HG03342 (cell line): Measurements from ENCODE around the gene SHTN1.

ENCODE experiments used
- ATAC-seq: cut with Tn5 transposase; IDR thresholded peaks from one replicate; pipeline ENCODE4 v1.9.1; 2021; ENCODE audit warnings: mild to moderate bottlenecking, moderate library complexity; ENCODE audit not compliant: unreplicated experiment

Gene SHTN1

DNA sequence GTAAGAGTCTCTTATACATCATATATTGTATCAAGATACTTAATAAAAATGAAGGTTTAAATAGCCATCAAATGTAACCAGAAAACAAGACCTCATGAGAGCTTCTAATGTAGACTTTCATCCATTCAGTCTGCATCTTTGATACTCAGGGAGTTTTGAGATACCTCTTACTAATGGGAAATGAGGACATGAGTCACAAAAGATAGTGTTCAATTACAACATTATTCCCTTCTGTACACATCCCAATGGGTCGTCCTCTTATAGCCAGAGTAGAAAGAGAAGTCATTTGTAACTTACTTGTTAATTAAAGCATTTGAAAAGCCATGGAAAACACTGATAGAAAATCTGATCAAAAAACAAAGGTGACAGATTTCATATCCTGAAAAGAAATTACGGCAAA is 19.4 kb downstream of the SHTN1 start:
- no peak for ATAC-seq

DNA sequence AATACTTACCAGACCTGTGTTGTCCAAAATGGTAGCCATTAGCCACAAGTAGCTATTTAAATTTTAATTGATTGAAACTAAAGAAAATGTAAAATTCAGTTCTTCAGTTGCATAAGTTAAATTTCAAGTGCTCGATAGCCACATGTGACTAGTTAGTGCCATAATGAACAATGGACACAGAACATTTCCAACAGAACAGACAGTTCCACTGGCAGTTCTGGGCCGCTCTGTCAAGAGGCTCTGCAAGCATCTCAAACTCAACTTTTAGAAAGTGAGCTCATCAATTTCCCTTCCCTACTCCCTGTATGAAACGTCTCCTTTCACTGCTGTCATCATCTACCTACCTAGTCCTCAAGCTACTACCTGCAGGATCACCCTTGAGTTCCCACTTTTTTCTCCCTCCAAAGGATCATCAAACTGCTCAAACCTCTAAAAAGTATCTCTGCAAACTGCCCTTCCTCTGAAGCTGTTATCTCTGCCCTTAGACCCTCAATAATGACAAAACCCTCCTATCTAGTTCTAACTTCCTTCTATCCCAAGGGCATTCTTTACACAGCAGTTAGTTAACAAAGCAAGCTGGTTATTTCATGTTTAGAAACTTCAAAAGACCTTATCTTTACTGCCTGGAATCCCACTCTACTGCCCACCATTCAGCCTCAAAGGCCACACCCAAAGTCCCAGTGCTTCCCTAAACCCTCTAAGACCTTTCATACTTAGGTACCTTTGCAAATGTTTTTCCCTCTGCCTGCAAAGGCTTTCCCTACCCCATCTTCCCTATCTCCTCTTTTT is 20.6 kb downstream of the SHTN1 start:
- ATAC-seq, result no peak

DNA sequence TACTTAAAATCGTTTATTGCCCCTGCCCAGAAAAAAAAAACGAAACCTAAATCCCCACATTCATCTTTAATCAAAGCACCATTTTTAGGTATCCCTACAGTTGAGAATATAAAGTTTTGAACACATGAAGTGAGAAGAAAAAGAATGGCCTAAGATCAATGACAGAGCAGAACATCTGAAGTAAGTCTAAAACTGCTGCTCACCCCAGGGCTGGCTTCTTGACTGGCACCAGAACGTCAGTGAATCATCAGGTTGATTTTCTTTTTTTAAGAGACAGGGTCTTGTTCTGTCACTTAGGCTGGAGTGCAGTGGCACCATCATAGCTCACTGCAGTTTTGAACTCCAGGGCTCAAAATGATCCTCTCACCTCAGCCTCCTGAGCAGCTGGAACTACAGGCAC is 24.9 kb downstream of the SHTN1 start:
- ATAC-seq, result no peak

DNA sequence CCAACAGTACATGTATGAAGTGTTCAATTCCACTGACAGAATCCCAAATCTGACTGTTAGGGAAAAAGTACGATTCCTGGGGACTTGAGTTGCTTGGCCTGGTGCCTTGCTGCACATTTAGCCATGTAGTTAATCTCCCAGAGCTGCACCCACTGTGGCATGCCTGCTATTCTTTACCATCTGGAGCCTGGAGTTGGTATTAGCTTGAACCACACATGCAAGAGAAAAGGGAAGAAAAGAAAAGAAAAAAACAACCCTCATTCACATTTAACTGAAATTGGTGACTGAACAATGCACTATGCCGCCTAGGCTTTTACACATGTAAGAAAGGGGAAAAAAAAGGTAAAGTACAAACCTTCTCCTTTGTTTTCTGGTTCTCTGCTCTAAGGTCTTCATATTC is 26.1 kb downstream of the SHTN1 start:
- ATAC-seq, result no peak

DNA sequence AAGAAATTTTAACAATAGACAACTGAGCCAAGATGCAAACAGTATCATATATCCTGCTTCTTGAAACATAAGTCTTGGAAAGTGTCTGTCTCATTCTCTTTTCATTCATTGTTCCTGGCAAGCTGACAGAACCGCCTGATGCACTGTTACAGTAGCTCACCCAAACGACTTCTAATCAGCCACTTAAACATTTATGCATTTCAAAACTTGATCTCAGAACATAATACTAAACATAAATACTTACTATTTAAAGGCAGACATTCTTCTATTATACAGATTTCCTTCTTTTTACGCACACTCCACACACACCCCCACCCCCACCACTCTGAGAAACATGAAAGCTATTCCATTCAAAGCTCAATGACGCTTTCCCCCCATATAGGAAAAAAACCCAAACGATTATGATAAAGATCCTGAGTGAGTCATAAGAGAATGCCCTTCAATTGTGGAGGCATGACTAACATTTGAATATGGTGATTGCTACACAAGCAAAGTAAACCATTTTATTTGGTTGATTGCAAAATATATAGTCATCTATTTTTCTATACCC is 30.5 kb downstream of the SHTN1 start:
- ATAC-seq, result no peak

DNA sequence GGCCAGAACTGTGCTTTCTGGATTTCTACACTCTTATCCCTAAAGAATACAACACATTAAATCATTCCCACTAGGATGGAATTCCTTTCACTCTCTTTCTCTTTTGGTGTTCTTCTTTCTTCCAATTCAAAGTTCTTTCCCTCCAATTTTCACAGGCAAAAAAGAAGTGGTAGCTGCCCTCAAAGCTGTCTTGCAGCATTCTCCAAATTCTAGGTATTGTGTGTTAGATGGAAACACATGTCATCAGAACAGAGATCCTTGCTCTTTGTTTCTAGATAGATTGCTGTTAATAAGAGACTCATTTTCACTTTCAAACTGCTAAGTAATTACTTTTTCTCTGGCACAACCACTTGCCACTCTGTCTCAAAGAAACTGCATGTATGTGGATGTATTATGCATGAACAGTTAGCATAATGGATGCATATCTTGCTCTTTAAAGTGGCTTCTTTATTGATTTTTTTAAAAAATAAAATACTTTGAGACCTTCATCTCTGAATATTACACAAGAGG is 31.0 kb downstream of the SHTN1 start:
- ATAC-seq, result no peak

DNA sequence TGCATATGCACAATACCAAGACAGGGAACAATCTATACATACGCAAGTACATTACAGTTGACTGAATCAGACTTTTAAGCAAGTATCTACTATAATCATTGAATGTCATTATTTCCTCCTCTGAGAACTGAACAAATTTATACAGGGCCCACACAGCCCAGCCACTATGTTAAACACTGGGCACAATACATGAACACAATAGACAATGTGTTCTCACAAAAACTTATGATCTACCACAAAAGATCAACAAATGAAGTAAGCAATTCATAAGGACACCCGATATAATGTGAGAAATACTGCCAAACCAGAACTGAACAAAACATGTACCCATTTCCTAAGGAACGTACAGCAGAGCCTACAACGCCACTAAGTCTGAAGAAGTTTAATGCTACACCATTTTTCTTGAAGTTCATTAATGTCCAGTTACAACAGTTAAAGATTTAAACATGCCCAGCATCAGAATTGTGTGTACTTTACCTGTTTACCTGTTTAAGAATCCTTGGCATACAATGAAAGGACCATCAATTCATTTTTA is 31.5 kb downstream of the SHTN1 start:
- ATAC-seq, result no peak

DNA sequence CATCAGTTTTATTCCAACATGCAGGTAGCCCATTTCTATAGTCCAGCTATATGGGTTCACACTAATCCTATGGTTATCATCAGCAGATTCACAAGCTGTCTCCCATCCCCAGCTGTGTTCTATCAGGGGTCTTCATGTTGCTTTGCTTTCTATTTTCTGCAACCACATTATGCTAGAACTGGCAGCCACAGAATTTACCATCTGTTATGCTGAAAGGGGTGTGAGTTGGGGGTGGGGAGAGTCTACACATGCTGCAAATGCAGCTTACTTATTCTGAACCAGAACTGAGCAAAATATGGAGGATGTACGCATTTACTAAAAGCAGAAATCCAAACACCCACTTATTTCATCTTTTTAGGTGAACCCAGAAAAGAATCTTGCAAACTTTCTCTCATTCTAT is 32.9 kb downstream of the SHTN1 start:
- ATAC-seq, result no peak

DNA sequence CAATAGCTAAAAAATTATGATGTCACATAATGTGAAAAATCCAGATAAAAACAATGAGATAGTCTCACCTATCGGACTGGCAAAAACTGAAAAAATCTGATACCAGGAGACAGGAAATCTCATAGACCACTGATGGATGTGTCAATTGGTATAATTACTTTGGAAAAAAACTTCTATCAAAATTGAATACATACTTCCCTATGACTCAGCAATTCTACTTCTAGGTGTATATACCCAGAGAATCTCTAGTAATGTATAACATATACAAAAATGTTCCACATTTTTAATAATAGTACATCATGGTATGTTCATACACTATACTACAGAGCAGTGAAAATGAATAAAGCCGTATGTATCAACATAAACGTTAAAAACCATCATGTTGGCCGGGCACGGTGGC is 34.9 kb downstream of the SHTN1 start:
- no peak for ATAC-seq

DNA sequence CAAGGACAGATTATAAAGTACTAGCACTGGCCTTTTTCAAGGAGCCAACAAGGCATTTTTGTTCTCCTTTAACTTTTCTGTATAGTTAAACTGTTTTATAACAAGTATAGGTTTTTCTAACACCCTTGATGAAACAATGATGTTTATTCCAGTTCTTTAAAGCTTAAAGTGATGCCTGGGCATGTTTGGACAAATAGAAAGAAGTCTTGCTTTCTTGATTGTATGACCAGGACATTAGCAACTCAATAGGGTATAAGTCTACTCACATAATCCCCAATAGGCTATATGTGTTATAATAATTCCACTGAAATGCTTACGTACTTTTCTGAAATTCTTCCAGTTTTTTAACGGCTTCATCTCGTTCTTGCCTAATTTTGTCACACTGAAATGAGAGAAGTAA is 36.7 kb downstream of the SHTN1 start:
- ATAC-seq, result no peak

DNA sequence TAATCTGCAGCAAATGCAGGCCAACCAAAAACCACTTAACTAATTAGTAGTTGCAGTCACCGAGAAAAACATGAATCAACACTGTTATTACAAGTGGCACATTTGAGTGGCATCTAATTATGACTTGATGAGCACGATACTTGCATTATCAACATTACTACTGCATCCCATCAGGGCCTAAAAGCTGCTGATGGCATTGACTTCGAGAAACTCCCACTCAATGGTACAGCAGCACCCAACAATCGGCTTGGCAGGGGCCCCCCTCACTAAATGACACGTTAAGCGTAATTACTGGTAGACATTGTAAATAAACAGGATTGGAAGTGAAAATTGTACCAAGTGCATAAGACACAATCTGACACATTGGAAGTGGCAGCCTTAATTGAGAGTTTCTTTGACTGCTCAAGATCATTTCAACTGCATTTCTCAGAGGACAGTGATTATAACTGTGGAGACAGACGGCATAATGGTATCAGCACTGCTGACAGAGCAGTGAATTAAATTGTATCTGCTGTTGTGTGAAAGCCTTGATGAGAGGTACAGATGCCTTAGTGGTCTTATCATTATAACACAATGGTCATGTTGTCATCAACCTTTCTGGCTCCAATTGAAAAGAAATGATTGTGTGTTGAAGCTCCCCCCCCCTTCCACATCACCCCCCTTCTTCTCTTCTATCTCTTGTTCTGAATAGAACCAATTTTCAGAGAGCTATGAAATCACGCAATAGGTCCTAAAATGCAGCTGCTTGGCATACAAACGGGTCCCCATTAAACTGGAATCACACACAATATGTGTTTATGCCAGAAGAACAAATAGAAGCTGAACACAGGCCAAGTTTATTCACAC is 43.4 kb downstream of the SHTN1 start:
- ATAC-seq, result no peak

DNA sequence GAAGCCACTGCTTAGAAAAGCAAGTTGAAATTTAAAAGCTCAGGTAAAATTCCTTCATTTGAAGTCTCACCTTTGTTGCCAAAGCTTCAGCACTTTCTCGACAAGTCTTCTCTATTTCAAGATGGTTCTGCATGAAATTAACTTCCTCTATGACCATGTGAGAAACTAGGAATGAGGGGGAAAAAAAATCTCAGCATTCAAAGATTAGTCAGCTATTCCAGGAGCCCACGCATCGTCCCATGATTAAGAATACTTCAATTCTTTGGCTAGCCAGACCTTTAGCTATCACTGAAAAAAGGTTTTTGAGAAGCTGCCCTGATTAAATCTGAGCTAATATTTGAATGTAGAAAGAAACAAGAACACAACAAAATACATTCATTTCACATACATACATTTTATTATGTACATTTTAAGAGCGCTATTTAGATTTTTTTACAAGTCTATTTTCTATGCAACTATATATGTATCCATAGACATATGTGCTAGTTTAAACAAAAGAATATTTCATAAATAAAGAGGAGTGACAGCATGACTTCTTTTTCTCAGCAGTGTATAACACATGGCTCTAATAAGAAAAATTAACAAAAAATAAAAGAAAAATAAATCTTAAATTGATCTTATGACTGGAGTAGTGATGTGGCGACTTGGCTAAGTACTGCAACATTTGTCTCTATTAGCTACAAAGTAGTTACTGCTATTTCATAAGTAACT is 44.8 kb downstream of the SHTN1 start:
- no peak for ATAC-seq

DNA sequence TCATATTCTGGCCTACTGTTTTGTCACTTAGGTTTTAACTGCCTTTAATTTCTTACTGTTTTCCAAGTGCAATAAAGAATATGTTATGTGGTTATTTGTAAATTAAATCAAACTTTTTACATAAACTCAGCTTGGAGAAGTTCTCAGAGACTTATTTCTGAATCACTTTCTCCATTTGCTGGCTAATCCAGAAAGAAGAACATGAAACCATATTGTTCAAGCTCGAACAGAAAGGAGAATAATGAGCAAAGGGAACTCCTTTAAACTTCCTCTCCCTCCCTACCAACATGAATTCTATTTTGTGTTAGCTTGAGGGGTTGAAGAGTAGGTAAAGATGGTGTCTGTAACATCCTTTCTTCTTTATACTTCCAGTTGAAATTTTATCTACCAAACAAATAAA is 52.3 kb downstream of the SHTN1 start:
- no peak for ATAC-seq

DNA sequence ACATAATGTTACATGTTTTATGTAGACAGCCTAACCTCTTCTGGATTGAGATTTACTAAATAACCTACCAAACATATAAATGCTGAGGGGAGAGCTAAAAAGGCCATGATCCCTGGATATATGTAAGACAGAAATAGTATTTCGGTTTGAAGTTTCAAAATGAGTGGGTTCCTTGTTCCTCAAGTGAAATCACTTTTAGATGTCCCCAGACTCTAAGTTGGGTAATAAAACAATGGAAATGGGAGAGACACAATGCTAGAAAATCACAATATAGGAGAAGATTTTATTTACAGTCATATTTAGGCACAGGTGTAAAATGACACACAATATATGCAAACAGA is 56.5 kb downstream of the SHTN1 start:
- ATAC-seq, result no peak

DNA sequence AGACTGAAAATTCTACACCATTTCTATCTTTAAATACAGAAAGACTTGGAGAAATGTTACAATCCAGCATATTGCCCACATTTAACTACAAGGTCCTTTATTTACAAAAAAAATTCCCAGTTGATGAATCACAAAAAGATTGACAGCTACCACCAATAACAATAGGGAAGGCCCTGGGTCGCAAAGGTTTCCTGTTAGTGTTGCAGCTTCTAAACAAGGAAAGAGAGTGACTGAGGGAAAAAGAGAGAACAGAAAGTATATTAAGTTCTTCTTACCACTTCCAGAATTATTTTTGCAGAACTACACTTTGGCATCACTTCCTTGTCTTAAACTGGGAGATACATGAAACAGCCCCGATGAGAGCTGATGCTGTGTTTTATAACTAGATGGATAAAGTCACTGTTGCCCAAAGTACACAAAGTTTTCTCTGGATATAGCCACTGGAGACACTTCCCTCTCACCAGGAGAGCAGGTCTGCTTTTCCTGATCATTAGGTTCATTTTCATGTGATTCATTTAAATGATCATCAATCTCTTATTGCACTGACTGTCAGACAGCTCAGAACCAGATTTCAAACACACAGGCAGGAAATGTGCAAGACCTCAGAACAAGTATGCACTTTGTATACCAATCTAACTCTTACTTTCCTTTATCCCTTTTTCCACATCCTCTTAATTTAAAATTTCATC is 57.0 kb downstream of the SHTN1 start:
- ATAC-seq, result no peak

DNA sequence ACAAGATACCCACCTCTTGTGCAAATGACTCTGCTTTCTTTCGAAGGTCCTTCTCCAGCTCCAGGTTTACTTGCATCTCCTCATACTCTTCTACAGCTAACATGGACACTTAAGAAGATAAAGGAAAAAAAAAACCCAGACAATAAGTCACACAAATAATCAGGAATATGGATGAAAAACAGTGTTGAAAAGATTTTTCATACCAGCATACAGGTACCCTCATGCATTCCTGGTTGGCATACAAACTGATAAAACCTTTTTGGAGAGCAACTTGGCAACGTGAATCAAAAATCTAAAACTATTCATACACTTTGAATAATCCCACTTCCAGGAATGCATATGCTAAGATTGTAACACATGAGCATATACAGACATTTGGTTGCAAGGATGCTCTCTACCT is 60.1 kb downstream of the SHTN1 start:
- ATAC-seq, result no peak

DNA sequence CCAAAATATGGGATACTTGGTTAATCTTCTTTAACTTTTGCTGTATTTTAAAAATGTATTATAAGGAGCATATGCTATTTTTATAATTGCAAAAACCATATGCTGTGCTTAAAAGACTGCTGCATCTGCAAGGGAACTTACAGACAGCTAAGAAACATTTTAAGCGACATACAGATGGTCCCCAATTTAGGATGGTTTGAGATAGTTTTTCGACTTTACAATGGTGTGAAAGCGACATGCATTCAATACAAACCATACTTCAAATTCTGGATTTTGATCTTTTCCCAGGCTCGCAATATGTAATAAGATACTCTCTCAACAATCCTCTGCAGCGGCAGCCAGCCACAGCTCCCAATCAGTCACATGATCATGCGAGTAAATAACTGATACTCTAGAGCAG is 73.2 kb downstream of the SHTN1 start:
- ATAC-seq, result no peak

DNA sequence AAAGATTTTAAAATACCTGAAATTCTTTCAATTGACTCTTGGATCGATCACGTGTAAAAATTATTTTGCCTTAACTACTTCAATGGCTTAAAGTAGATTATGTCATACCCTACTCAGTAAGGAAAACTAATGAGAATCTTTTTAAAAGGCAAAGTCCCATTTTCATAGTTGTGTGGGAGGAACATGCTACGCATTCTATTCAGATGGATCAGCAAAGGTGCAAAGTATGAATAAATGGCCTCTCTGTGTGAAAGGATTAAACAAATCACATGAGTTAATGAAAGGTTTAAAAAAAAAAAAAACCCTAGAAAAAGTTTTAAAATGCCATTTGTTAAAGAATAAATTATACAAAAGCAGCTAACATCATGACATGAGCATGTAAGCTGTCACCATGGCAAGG is 78.6 kb downstream of the SHTN1 start:
- ATAC-seq, result no peak

DNA sequence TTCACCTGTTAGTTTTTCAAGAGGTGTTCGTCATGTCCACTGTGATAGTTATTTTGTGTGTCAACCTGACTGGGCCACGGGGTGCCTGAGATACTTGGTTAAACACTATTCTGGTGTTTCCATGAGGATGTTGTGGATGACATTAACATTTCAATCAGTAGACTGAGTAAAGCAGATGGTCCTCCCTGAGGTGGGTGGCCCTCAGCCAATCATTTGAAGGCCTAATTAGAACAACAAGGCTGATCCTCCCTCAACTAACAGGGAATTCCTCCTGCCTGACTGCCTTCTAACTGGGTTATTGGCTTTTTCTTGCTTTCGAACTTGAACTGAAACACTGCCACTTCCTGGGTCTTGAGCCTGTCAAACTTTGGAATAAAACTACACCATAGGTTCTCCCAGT is 79.9 kb downstream of the SHTN1 start:
- ATAC-seq, result no peak

DNA sequence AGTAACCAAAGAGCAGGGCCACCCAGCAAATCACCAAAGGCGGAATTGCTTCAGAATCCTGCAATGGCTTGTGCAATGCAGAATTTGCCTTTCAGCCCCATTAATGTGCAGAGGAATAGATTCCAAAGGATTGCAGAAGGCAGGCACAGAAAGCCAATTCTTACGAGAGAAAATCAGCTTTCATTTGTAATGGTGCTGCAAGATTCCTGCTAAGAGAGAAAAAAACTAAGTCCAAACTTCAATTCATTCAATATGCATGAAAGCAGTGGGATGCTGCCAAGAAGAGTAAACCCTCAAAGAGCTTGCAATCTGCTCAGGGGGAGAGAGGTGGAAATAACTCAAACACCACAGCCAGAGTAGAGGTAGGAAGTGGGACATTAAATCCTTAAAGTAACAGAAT is 85.3 kb downstream of the SHTN1 start:
- no peak for ATAC-seq

DNA sequence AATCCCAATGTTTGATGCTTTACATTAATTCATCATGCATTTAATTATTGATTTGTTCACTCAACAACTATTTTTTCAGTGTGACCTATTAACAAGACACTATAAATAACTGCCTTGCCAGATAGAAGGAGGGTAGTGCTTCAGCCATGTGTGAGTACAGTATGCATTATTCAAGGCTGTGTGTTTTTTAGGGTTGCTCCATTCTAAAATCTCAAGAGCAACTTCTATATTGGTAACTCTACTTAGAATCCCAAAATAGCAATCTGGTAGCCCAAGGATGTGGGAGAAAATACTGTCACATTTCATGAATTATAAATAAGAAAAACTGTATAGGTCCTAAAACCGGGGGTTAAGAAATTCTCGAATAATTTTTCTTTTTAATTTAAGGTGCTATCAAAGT is 85.8 kb downstream of the SHTN1 start:
- no peak for ATAC-seq
